Smooth muscle cell (in vitro differentiated cells): ENCODE data around the gene POU2F1. TPM values are rescaled to one million over a fixed set of nuclear protein-coding genes. Genes with fewer than 3 reads are reported as not detected.

Experiments
- DNase-seq: peaks from one replicate; lab custom pipeline; 2025; ENCODE audit not compliant: unreplicated experiment; lab: John Stamatoyannopoulos, UW
- H2AFZ ChIP-seq: fragments of 200-600 bp; sonication (generic); 2 replicates; pipeline ENCODE4 v1.6.0; 2016; ENCODE audit warnings: antibody characterized with exemption, low read depth, mild to moderate bottlenecking
- H3F3A ChIP-seq: fragments of 200-600 bp; sonication (generic); 2 replicates; pipeline ENCODE4 v1.6.0; 2017; ENCODE audit warnings: antibody characterized with exemption, low read depth
- H3K27ac ChIP-seq: fragments of 200-600 bp; sonication (generic); 2 replicates; pipeline ENCODE4 v1.5.1; 2016; ENCODE audit warnings: low read depth, mild to moderate bottlenecking
- H3K27me3 ChIP-seq: fragments of 200-600 bp; sonication (generic); 2 replicates; pipeline ENCODE4 v1.6.1; 2016; ENCODE audit warnings: low read depth, mild to moderate bottlenecking
- H3K36me3 ChIP-seq: fragments of 200-600 bp; sonication (generic); 2 replicates; pipeline ENCODE4 v1.5.1; 2016; ENCODE audit warnings: low read depth
- H3K4me1 ChIP-seq: fragments of 200-600 bp; sonication (generic); 2 replicates; pipeline ENCODE4 v1.5.1; 2016; ENCODE audit warnings: low read depth
- H3K4me2 ChIP-seq: fragments of 200-600 bp; sonication (generic); 2 replicates; pipeline ENCODE4 v1.6.0; 2016; ENCODE audit warnings: mild to moderate bottlenecking
- H3K4me3 ChIP-seq: fragments of 200-600 bp; sonication (generic); 2 replicates; pipeline ENCODE4 v1.5.1; 2016; ENCODE audit warnings: mild to moderate bottlenecking
- H3K79me2 ChIP-seq: fragments of 200-600 bp; sonication (generic); 2 replicates; pipeline ENCODE4 v1.6.0; 2016; ENCODE audit warnings: low read depth, mild to moderate bottlenecking
- H3K9ac ChIP-seq: fragments of 200-600 bp; sonication (generic); 2 replicates; pipeline ENCODE4 v1.6.0; 2016; ENCODE audit warnings: low read depth
- H3K9me3 ChIP-seq: fragments of 200-600 bp; sonication (generic); replicated peaks from 2 replicates; pipeline ENCODE4 v1.5.1; 2016; ENCODE audit warnings: low read depth
- H4K20me1 ChIP-seq: fragments of 200-600 bp; sonication (generic); 2 replicates; pipeline ENCODE4 v1.6.0; 2016; ENCODE audit warnings: low read depth
- WGBS: methylation state at CpG from one replicate; pipeline ENCODE4 v1.1.7; 2016; ENCODE audit warnings: low lambda C conversion rate; 5-methylcytosine and 5-hydroxymethylcytosine counted together
- polyA plus RNA-seq: library from polyadenylated mRNA; unstranded; fragments of >200 nt; fragmentation: Nextera tagmentation; extraction: Ambion mirVana; gene quantifications from 2 replicates; pipeline ENCODE4 v1.2.1, GENCODE V29; 2016
- total RNA-seq: library from RNA; depleted of rRNA; stranded (reverse); fragments of >200 nt; gene quantifications from 2 replicates; pipeline ENCODE4 v1.2.3, GENCODE V29; 2014
- TF ChIP-seq, protein P1 (sequence below): fragments of 200-600 bp; sonication (generic); IDR thresholded peaks from 2 replicates; pipeline ENCODE4 v1.5.1; 2017; ENCODE audit warnings: borderline replicate concordance, mild to moderate bottlenecking, antibody characterized with exemption; ENCODE audit not compliant: insufficient read depth, poor library complexity, severe bottlenecking

The POU2F1 gene
- total and polyA plus RNA-seq, 2 experiments from 2014 or later = 5.3 to 15.6 TPM

DNA sequence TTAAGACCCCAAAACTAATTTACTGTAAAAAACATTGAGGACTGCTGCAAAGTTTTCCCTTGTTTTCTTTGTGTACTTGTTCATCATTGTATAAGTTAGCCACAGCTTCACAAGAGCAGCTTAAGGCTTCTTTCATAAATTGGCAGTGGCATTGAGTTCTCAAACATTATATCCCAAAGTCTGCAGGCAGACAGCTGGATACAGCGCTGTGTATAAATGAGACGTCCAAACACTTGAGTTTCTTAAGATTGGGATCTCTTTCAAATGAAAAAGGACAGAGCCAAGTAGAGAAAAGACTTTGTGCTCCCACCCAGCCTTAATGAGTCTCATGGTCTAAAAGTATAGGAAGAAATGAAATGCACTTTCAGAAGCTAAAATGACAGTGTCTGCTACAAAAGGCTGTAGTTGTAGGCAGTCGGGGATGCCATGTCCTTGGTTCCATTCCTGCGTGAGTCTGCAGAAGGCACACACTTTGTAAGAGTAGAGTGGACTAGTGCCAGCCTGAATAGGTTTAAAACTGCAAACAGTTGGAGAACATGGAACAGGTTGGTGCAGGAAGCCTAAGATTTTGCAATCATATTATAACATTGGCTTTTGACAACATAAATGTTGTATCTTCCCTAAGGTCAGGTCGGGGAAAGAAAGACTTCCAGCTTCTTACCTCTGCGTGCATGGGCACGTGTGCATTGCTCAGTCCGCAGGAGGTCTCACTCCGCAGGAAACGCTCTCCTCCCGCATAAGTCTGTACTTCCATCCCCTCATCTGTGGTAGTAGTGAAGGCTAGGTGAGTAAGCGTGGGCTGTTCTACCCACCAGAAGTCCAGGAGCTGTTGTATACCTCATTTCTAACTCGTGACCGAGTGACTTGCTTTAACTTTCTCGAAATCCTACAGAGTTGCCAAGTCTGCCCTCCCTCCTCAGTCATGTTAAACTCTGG lies 203.3 kb downstream of the POU2F1 start:
- no peak overlapping the region for H3K4me3 ChIP-seq
- 85% methylated on average over 15 of the region's 15 CpGs for WGBS

DNA sequence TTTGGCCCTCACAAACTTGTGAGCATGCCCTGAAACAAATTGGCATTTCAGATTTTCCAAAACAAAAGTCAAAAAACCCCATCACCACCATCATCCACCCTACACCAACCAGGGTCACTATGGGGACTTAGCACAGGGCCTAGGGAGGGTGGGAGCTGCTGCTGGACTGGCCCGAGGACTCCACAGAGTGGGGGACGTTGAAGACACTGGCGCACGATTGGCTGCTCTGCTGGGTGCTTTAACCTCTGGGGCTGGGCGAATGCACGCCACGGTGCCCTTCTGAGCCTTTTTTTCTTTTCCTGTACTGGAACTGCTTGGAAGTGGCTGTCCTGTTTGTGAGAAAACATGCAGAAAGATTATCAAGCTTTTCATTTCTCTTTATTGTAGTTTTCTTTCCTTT lies 204.8 kb downstream of the POU2F1 start:
- Histone ChIP-seq H3F3A (no peaks in the 10 kb centered on the region), H3K4me1 (no peaks in the 10 kb centered on the region), H4K20me1 (no peaks in the 10 kb centered on the region), H3K79me2 (no peaks in the 10 kb centered on the region), H2AFZ (no peak overlapping the region), H3K27me3 (no peaks in the 10 kb centered on the region), H3K4me2 (no peak overlapping the region), H3K4me3 (no peak overlapping the region), H3K36me3 (no peaks in the 10 kb centered on the region), H3K27ac (no peak overlapping the region), H3K9me3 (no peaks in the 10 kb centered on the region), H3K9ac (no peak overlapping the region)
- TF ChIP-seq, protein P1, sequence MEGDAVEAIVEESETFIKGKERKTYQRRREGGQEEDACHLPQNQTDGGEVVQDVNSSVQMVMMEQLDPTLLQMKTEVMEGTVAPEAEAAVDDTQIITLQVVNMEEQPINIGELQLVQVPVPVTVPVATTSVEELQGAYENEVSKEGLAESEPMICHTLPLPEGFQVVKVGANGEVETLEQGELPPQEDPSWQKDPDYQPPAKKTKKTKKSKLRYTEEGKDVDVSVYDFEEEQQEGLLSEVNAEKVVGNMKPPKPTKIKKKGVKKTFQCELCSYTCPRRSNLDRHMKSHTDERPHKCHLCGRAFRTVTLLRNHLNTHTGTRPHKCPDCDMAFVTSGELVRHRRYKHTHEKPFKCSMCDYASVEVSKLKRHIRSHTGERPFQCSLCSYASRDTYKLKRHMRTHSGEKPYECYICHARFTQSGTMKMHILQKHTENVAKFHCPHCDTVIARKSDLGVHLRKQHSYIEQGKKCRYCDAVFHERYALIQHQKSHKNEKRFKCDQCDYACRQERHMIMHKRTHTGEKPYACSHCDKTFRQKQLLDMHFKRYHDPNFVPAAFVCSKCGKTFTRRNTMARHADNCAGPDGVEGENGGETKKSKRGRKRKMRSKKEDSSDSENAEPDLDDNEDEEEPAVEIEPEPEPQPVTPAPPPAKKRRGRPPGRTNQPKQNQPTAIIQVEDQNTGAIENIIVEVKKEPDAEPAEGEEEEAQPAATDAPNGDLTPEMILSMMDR = no peak
- DNase-seq = no peak
- WGBS = 88% methylated on average over 7 of the region's 7 CpGs

More for the DNA sequence above, 203.3 kb downstream of the POU2F1 start:
- Histone ChIP-seq H3K27ac (no peak overlapping the region), H3K9me3 (no peaks in the 10 kb centered on the region), H3K4me2 (no peak overlapping the region), H4K20me1 (no peaks in the 10 kb centered on the region), H3K79me2 (no peaks in the 10 kb centered on the region), H3K27me3 (no peaks in the 10 kb centered on the region), H3K9ac (no peak overlapping the region), H3F3A (no peaks in the 10 kb centered on the region), H3K4me1 (no peaks in the 10 kb centered on the region), H2AFZ (no peak overlapping the region), H3K36me3 (no peaks in the 10 kb centered on the region)
- TF ChIP-seq, protein P1 = no peak
- no peak for DNase-seq

DNA sequence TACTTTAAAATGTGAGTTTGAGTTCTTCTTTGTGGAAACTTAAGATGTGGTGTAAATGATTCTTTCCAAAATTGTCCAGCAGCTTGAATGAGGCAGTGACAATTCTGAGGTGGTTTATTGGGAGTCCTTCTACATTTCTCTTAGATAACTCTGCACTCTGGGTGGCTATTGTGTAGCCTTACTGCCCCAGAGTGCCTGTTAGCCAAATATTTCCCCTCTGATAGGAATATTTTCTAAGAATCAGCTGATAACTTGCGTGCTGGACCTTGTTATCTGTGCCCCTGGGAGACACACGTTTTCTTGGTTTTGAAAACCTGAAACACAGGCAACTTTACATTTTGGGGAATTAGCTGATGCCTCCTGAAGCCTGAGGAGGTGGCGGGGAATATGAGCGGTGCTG lies 206.0 kb downstream of the POU2F1 start:
- H3K9ac ChIP-seq = no peak overlapping the region
- H3K79me2 ChIP-seq = no peaks in the 10 kb centered on the region
- H3K27ac ChIP-seq = no peak overlapping the region
- no peaks in the 10 kb centered on the region for H4K20me1 ChIP-seq
- H3K4me2 ChIP-seq = no peak overlapping the region
- H3K9me3 ChIP-seq = no peaks in the 10 kb centered on the region
- H3K27me3 ChIP-seq = no peaks in the 10 kb centered on the region
- TF ChIP-seq, protein P1 = no peak
- no peak overlapping the region for H2AFZ ChIP-seq
- no peaks in the 10 kb centered on the region for H3F3A ChIP-seq
- WGBS = 86% methylated on average over 4 of the region's 4 CpGs
- H3K4me1 ChIP-seq = no peaks in the 10 kb centered on the region
- H3K4me3 ChIP-seq = no peak overlapping the region
- DNase-seq = no peak
- H3K36me3 ChIP-seq = no peaks in the 10 kb centered on the region
